Keratinocyte (primary cell): ENCODE measurements around the gene PLA2G2D. TPM values are rescaled to one million over a fixed set of nuclear protein-coding genes. Genes with fewer than 3 reads are reported as not detected.

Experiments
- DNase-seq: peaks from one replicate; pipeline ENCODE4 v3.0.0-alpha.2; 2011; ENCODE audit warnings: low read depth, missing footprints, low spot score
- FAIRE-seq: peaks from 2 replicates; lab custom pipeline; 2011; peaks lifted over from hg19 to GRCh38; lab: Jason Lieb, UNC
- H2AFZ ChIP-seq: 2 replicates; pipeline ENCODE4 v1.6.0; 2012; ENCODE audit warnings: low read length, control low read depth, inconsistent platforms; ENCODE audit not compliant: control insufficient read depth
- H3K27ac ChIP-seq: 2 replicates; pipeline ENCODE4 v1.5.1; 2011; ENCODE audit warnings: low read length; ENCODE audit not compliant: control insufficient read depth, insufficient read depth
- H3K27me3 ChIP-seq: 3 replicates; pipeline ENCODE4 v1.6.0; 2011; ENCODE audit warnings: low read length; ENCODE audit not compliant: control insufficient read depth, insufficient read depth; ENCODE audit errors: extremely low read depth
- H3K36me3 ChIP-seq, 2 experiments: 2 replicates in 1 of 2; 3 replicates in 1 of 2; pipeline ENCODE4 v1.5.1; 2011; ENCODE audit warnings: low read length in 2 of 2, mild to moderate bottlenecking in 1 of 2; ENCODE audit not compliant: control insufficient read depth in 2 of 2, insufficient read depth in 2 of 2; ENCODE audit errors: extremely low read depth in 1 of 2
- H3K4me1 ChIP-seq: 3 replicates; pipeline ENCODE4 v1.5.1; 2011; ENCODE audit warnings: low read length; ENCODE audit not compliant: control insufficient read depth, insufficient read depth; ENCODE audit errors: extremely low read depth
- H3K4me2 ChIP-seq: 3 replicates; pipeline ENCODE4 v1.6.0; 2011; ENCODE audit warnings: low read depth, low read length; ENCODE audit not compliant: control insufficient read depth, insufficient read depth; ENCODE audit errors: extremely low read depth
- H3K4me3 ChIP-seq, 3 experiments: fragments of 200-600 bp in 1 of 3; sonication (generic) in 1 of 3; 2 replicates in 2 of 3; 3 replicates in 1 of 3; pipeline ENCODE4 v1.5.1; 2011 to 2016; ENCODE audit warnings: low read length in 3 of 3, mild to moderate bottlenecking in 3 of 3, control low read depth in 2 of 3, inconsistent platforms in 1 of 3, low read depth in 1 of 3, mixed read lengths in 1 of 3, mixed run types in 1 of 3, moderate library complexity in 1 of 3; ENCODE audit not compliant: control insufficient read depth in 2 of 3, insufficient read depth in 2 of 3; ENCODE audit errors: extremely low read depth in 1 of 3
- H3K79me2 ChIP-seq: 2 replicates; pipeline ENCODE4 v1.6.0; 2012; ENCODE audit warnings: low read length; ENCODE audit not compliant: control insufficient read depth, insufficient read depth
- H3K9ac ChIP-seq: 3 replicates; pipeline ENCODE4 v1.6.0; 2011; ENCODE audit warnings: low read length; ENCODE audit not compliant: control insufficient read depth, insufficient read depth; ENCODE audit errors: extremely low read depth
- H3K9me1 ChIP-seq: 3 replicates; pipeline ENCODE4 v1.6.0; 2011; ENCODE audit warnings: low read length; ENCODE audit not compliant: control insufficient read depth, insufficient read depth; ENCODE audit errors: extremely low read depth
- H3K9me3 ChIP-seq: 2 replicates; pipeline ENCODE4 v1.5.1; 2012; ENCODE audit warnings: low read depth, low read length; ENCODE audit not compliant: control insufficient read depth
- H4K20me1 ChIP-seq: 3 replicates; pipeline ENCODE4 v1.6.0; 2011; ENCODE audit warnings: low read length; ENCODE audit not compliant: control insufficient read depth, insufficient read depth; ENCODE audit errors: extremely low read depth
- EZH2 ChIP-seq: IDR thresholded peaks from one replicate; pipeline ENCODE4 v1.6.1; 2012; ENCODE audit warnings: inconsistent platforms, mild to moderate bottlenecking, low read length, moderate library complexity
- dilution Hi-C: fragments of 300-500 bp; cut with MboI; formaldehyde crosslinking; loops from one replicate; pipeline ENCODE4 v1.7.0; 2020; ENCODE audit warnings: low sequenced_read_pairs; ENCODE audit not compliant: extremely low pct_ligation_motif_present
- polyA plus RNA-seq, 5 experiments: library from polyadenylated mRNA; depleted of rRNA in 3 of 5; stranded (reverse) in 3 of 5; stranded (forward) in 1 of 5; unstranded in 1 of 5; fragments of >200 nt; gene quantifications; 1 replicate in 1 of 5; 2 replicates in 3 of 5; 3 replicates in 1 of 5; pipeline versions ENCODE4 v1.2.1 to v1.2.3, GENCODE V29; 2011 to 2012; ENCODE audit warnings: missing spikeins in 2 of 5, low read depth in 1 of 5, low replicate concordance in 1 of 5
- TF ChIP-seq, protein P1 (sequence below), 3 experiments: IDR thresholded peaks in 1 of 3; conservative IDR thresholded peaks in 1 of 3; optimal IDR thresholded peaks in 1 of 3; 2 replicates in 2 of 3; 3 replicates in 1 of 3; pipeline versions ENCODE3 to v1.5.1; 2011; ENCODE audit warnings: low read length in 3 of 3, mild to moderate bottlenecking in 3 of 3, moderate library complexity in 2 of 3, control low read depth in 1 of 3, inconsistent platforms in 1 of 3; ENCODE audit not compliant: insufficient read depth in 2 of 3; ENCODE audit errors: extremely low read depth in 1 of 3

Gene PLA2G2D
- polyA plus RNA-seq, 1 donor (not counting 4 experiments of a cell fraction or from before 2014, with no cell fraction given): not detected

GRCh38 chr1:20149601-20150325, 30.4 kb upstream of the PLA2G2D start:
- FAIRE-seq: no peak
- no peaks in the 10 kb centered on the region for H3K27me3 ChIP-seq
- H3K4me2 ChIP-seq: no peak overlapping the region
- no peak for TF ChIP-seq EZH2
- TF ChIP-seq, protein P1, sequence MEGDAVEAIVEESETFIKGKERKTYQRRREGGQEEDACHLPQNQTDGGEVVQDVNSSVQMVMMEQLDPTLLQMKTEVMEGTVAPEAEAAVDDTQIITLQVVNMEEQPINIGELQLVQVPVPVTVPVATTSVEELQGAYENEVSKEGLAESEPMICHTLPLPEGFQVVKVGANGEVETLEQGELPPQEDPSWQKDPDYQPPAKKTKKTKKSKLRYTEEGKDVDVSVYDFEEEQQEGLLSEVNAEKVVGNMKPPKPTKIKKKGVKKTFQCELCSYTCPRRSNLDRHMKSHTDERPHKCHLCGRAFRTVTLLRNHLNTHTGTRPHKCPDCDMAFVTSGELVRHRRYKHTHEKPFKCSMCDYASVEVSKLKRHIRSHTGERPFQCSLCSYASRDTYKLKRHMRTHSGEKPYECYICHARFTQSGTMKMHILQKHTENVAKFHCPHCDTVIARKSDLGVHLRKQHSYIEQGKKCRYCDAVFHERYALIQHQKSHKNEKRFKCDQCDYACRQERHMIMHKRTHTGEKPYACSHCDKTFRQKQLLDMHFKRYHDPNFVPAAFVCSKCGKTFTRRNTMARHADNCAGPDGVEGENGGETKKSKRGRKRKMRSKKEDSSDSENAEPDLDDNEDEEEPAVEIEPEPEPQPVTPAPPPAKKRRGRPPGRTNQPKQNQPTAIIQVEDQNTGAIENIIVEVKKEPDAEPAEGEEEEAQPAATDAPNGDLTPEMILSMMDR (optimal IDR thresholded peaks at IDR 0.05 in 1 of 3, IDR thresholded peaks at IDR 0.05 in 1 of 3, conservative IDR thresholded peaks at IDR 0.05 in 1 of 3; ENCODE audit: extremely low read depth in 1 of 3, insufficient read depth in 2 of 3, low read length in 3 of 3): no peak
- dilution Hi-C loops: no loop called here
- no peaks in the 10 kb centered on the region for H4K20me1 ChIP-seq
- no peak for DNase-seq
- no peak overlapping the region for H3K4me3 ChIP-seq
- H3K36me3 ChIP-seq: no peaks in the 10 kb centered on the region
- no peaks in the 10 kb centered on the region for H3K9me3 ChIP-seq
- H3K4me1 ChIP-seq: peaks cover 8% of the 10 kb centered on the region
- no peak overlapping the region for H2AFZ ChIP-seq
- H3K79me2 ChIP-seq: no peaks in the 10 kb centered on the region
- H3K9me1 ChIP-seq: no peaks in the 10 kb centered on the region
- no peak overlapping the region for H3K9ac ChIP-seq
- no peak overlapping the region for H3K27ac ChIP-seq

DNA sequence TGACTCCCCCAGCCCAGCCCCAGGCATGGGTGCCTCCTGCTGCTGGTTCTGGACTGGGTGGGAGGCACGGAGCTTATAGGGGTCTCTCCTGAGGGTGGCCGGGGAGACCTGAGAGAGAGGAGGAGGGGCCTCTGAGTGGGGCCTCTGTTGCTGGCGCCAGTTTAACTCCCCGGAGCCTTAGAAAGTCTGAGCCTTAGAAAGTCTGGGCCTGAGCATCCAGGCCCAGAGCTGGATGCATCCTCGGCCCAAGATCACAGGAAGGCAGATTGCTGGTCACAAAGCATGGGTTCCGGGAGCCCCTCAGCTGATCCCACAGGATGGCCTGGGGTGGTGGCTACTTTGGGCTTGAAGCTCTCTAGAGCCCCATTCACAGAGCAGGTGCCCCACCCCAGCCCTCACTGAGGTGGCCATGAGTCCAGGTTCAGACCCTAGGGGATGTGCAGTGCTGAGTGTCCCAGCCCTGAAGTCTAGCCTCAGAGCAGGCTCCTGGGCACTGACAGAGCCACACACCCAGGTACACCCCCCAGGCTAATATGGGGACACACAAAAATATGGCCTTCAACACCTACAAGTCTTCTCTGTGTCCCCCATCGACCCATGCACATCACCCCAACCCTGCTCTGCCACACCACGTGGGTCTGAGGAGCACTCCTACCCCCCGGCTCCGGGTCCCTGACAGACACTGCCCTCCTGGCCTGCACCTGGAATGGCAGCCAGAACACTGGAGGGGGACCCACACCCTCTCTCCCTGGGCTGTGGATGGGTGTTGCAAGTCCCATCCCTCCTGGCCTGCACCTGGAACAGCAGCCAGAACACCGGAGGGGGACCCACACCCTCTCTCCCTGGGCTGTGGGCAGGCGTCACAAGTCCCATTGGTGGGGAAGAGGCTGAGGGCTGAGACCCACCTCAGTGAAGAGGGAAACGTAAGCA, 29.5 kb upstream of the PLA2G2D start:
- Histone ChIP-seq H2AFZ (no peak overlapping the region), H3K4me2 (no peak overlapping the region), H3K27me3 (no peaks in the 10 kb centered on the region), H3K4me1 (peaks cover 8% of the 10 kb centered on the region), H3K36me3 (no peaks in the 10 kb centered on the region), H3K27ac (no peak overlapping the region), H3K9ac (no peak overlapping the region), H3K9me1 (no peaks in the 10 kb centered on the region), H3K4me3 (no peak overlapping the region), H3K9me3 (no peaks in the 10 kb centered on the region), H4K20me1 (no peaks in the 10 kb centered on the region), H3K79me2 (no peaks in the 10 kb centered on the region)
- DNase-seq (no peak), FAIRE-seq (no peak)
- TF ChIP-seq, protein P1 (optimal IDR thresholded peaks at IDR 0.05 in 1 of 3, IDR thresholded peaks at IDR 0.05 in 1 of 3, conservative IDR thresholded peaks at IDR 0.05 in 1 of 3; ENCODE audit: extremely low read depth in 1 of 3, insufficient read depth in 2 of 3, low read length in 3 of 3): no peak
- no peak for TF ChIP-seq EZH2
- dilution Hi-C loops: no loop called here
